Urothelium cell line (cell line): ENCODE data around the gene MAPK4.
"Not testable (repeated sequence)": the region's sequence is repeated elsewhere in the genome, so short reads cannot be mapped to it uniquely, and the experiment has no call there.

Experiments used
- DNase-seq: peaks from one replicate; pipeline ENCODE4 v3.0.0; 2011; ENCODE audit warnings: low spot score, mixed read lengths
- FAIRE-seq: peaks from 2 replicates; lab custom pipeline; 2011; peaks lifted over from hg19 to GRCh38; lab: Jason Lieb, UNC

MAPK4 gene

GRCh38 chr18:50559752-50560680, at the start of gene MAPK4:
Gene MAPK4, plus strand, starts transcription at chr18:50560087. Its CDS starts 103,872 bp downstream, at chr18:50663959.
- DNase-seq (peak; percentile 73), FAIRE-seq (no peak)

GRCh38 chr18:50517277-50517676, 42.6 kb upstream of the MAPK4 start:
- not testable (repeated sequence) for FAIRE-seq

GRCh38 chr18:50518787-50519546, 40.9 kb upstream of the MAPK4 start:
- FAIRE-seq = no peak
- DNase-seq = no peak

More at GRCh38 chr18:50517277-50517676, 42.6 kb upstream of the MAPK4 start:
- DNase-seq = not testable (repeated sequence)

GRCh38 chr18:50523165-50523564, 36.7 kb upstream of the MAPK4 start:
- FAIRE-seq = no peak

GRCh38 chr18:50527636-50528307, 32.1 kb upstream of the MAPK4 start:
- DNase-seq (no peak), FAIRE-seq (no peak)

More at GRCh38 chr18:50523165-50523564, 36.7 kb upstream of the MAPK4 start:
- DNase-seq = no peak

GRCh38 chr18:50528806-50529205, 31.1 kb upstream of the MAPK4 start:
- DNase-seq (no peak), FAIRE-seq (no peak)

GRCh38 chr18:50533822-50534221, 26.1 kb upstream of the MAPK4 start:
- not testable (repeated sequence) for FAIRE-seq

GRCh38 chr18:50544476-50544875, 15.4 kb upstream of the MAPK4 start:
- DNase-seq, FAIRE-seq: not testable (repeated sequence)

More at GRCh38 chr18:50533822-50534221, 26.1 kb upstream of the MAPK4 start:
- DNase-seq = not testable (repeated sequence)

GRCh38 chr18:50545936-50546335, 14.0 kb upstream of the MAPK4 start:
- FAIRE-seq (no peak), DNase-seq (no peak)

- FAIRE-seq = no peak
- no peak for DNase-seq
Observed at GRCh38 chr18:50548160-50548559, 11.7 kb upstream of the MAPK4 start.

GRCh38 chr18:50551651-50552050, 8.2 kb upstream of the MAPK4 start:
- DNase-seq, FAIRE-seq: not testable (repeated sequence)

GRCh38 chr18:50558157-50558556, 1.7 kb upstream of the MAPK4 start:
- no peak for DNase-seq
- no peak for FAIRE-seq

- DNase-seq (no peak), FAIRE-seq (no peak)
Observed at GRCh38 chr18:50558948-50559751, 737 bp upstream of the MAPK4 start.

- DNase-seq (peak; percentile 8), FAIRE-seq (no peak)
Observed at GRCh38 chr18:50560681-50561629, 1.1 kb downstream of the MAPK4 start.

- FAIRE-seq, DNase-seq: not testable (repeated sequence)
Observed at GRCh38 chr18:50562258-50562657, 2.4 kb downstream of the MAPK4 start.

GRCh38 chr18:50562686-50563085, 2.8 kb downstream of the MAPK4 start:
- no peak for FAIRE-seq
- DNase-seq = no peak

GRCh38 chr18:50563376-50563775, 3.5 kb downstream of the MAPK4 start:
- no peak for DNase-seq
- no peak for FAIRE-seq

- DNase-seq (no peak), FAIRE-seq (no peak)
Observed at GRCh38 chr18:50569930-50570329, 10.0 kb downstream of the MAPK4 start.

- no peak for DNase-seq
- FAIRE-seq = no peak
Observed at GRCh38 chr18:50571606-50572005, 11.7 kb downstream of the MAPK4 start.
